K562 (cell line): ENCODE measurements around the gene ETV2. TPM values are rescaled to one million over a fixed set of nuclear protein-coding genes. Genes with fewer than 3 reads are reported as not detected.

Experiments
- ARID3B ChIP-seq: fragments of 250-450 bp; sonication (Bioruptor Pico); IDR thresholded peaks from 2 replicates; pipeline ENCODE4 v1.4.0; 2020; ENCODE audit warnings: borderline replicate concordance
- ARID4B ChIP-seq: sonication (generic); formaldehyde crosslinking; IDR thresholded peaks from 2 replicates; pipeline ENCODE4 v1.8.0; 2022; ENCODE audit warnings: mild to moderate bottlenecking, missing genetic modification reagents
- ATF1 ChIP-seq, 2 experiments: fragments of 450-650 bp in 1 of 2; IDR thresholded peaks; 2 replicates each; pipeline ENCODE4 v1.6.1; 2016; ENCODE audit warnings: missing compliant biosample characterization in 1 of 2, missing genetic modification characterization in 1 of 2
- CBFA2T2 ChIP-seq: fragments of 450-650 bp; conservative IDR thresholded peaks from 2 replicates; pipeline ENCODE4 v1.6.1; 2017; ENCODE audit warnings: mild to moderate bottlenecking
- CUX1 ChIP-seq: fragments of 200-800 bp; sonication (Bioruptor generic); IDR thresholded peaks from 2 replicates; pipeline ENCODE4 v1.6.1; 2016; ENCODE audit warnings: missing genetic modification characterization, missing compliant biosample characterization
- DPF2 ChIP-seq: fragments of 450-650 bp; IDR thresholded peaks from 2 replicates; pipeline ENCODE4 v1.6.1; 2016
- FOXA1 ChIP-seq: fragments of 450-650 bp; IDR thresholded peaks from 2 replicates; pipeline ENCODE4 v1.6.1; 2016; ENCODE audit warnings: mild to moderate bottlenecking, borderline replicate concordance
- GTF2E2 ChIP-seq: fragments of 200-800 bp; sonication (Bioruptor generic); IDR thresholded peaks from 2 replicates; pipeline ENCODE4 v1.6.1; 2016; ENCODE audit warnings: missing genetic modification characterization, missing compliant biosample characterization
- KDM5B ChIP-seq: fragments of 200-600 bp; sonication (generic); IDR thresholded peaks from 2 replicates; pipeline ENCODE4 v1.6.1; 2012; ENCODE audit warnings: low read depth, mild to moderate bottlenecking, moderate library complexity, low read length, control low read depth, inconsistent platforms; ENCODE audit not compliant: insufficient replicate concordance
- MYC ChIP-seq, 2 experiments: fragments of 250-450 bp in 1 of 2; sonication (Bioruptor Pico) in 1 of 2; IDR thresholded peaks; 2 replicates each; pipeline versions ENCODE4 v1.5.1 to v1.6.1; 2012 to 2021; ENCODE audit warnings: low read depth in 2 of 2, borderline replicate concordance in 1 of 2, improper control_type of control experiment in 1 of 2, low read length in 1 of 2, mild to moderate bottlenecking in 1 of 2, moderate library complexity in 1 of 2
- NKRF ChIP-seq: fragments of 450-650 bp; IDR thresholded peaks from 2 replicates; pipeline ENCODE4 v1.6.1; 2016; ENCODE audit warnings: borderline replicate concordance
- TAF15 ChIP-seq: fragments of 200-400 bp; formaldehyde crosslinking; IDR thresholded peaks from 2 replicates; pipeline ENCODE4 v1.6.1; 2017; ENCODE audit warnings: mild to moderate bottlenecking, low read depth, low read length, moderate library complexity
- ZBED1 ChIP-seq: IDR thresholded peaks from 2 replicates; pipeline ENCODE4 v1.6.1; 2014
- ZNF583 ChIP-seq: fragments of 250-450 bp; sonication (Bioruptor Pico); IDR thresholded peaks from 2 replicates; pipeline ENCODE4 v1.4.0; 2020
- ZNF589 ChIP-seq: fragments of 200-800 bp; sonication (Bioruptor generic); IDR thresholded peaks from 2 replicates; pipeline ENCODE4 v1.6.1; 2016; ENCODE audit warnings: low read depth, missing genetic modification characterization, missing compliant biosample characterization
- polyA plus RNA-seq, 8 experiments: library from polyadenylated mRNA; depleted of rRNA in 4 of 8; stranded (reverse) in 5 of 8; unstranded in 3 of 8; fragments of >200 nt; fragmentation: Nextera tagmentation in 2 of 8; fragmentation: Illumina TruSeq in 1 of 8; extraction: Ambion mirVana in 2 of 8; extraction: Trizol in 1 of 8; gene quantifications; 2 replicates each; pipeline versions ENCODE4 v1.2.1 to v1.2.3, GENCODE V29; 2011 to 2014; ENCODE audit warnings: inconsistent platforms in 1 of 8, missing spikeins in 1 of 8
- total RNA-seq, 7 experiments: library from RNA; depleted of rRNA in 6 of 7; stranded (reverse); fragments of >200 nt in 6 of 7; fragmentation: Illumina TruSeq in 2 of 7; extraction: Trizol in 2 of 7; gene quantifications; 2 replicates each; pipeline versions ENCODE4 v1.2.1 to v1.2.3, GENCODE V29; 2011 to 2021; ENCODE audit warnings: low replicate concordance in 1 of 7

Gene ETV2
- total and polyA plus RNA-seq, 9 of the 15 experiments (the other 6 are each of a cell fraction or from before 2014, with no cell fraction given) = 0.11 to 3.7 (median 0.55) TPM

- TF ChIP-seq ARID4B (CRISPR knock-in tag) (peak; percentile 35), ZBED1 (no peak; the same call in 1 of the 2 replicates), GTF2E2 (0 out of 2 replicates have a peak, but pooled peaks have one; percentile 10), ARID3B (CRISPR knock-in tag) (no peak), NKRF (0 out of 2 replicates have a peak, but pooled peaks have one; percentile 3), ZNF583 (CRISPR knock-in tag) (no peak), ZNF589 (CRISPR knock-in tag) (no peak), CBFA2T2 (no peak), CUX1 (CRISPR knock-in tag) (no peak), MYC (IDR thresholded peaks at IDR 0.05; ENCODE audit: low read depth, low read length) (no peak), MYC (CRISPR knock-in tag; IDR thresholded peaks at IDR 0.05; ENCODE audit: borderline replicate concordance, low read depth) (0 out of 2 replicates have a peak, but pooled peaks have one; percentile 4), DPF2 (no peak), TAF15 (no peak), KDM5B (no peak), FOXA1 (no peak), ATF1 (CRISPR knock-in tag; IDR thresholded peaks at IDR 0.05) (no peak), ATF1 (tag; IDR thresholded peaks at IDR 0.05) (no peak)
Observed at GRCh38 chr19:35629332-35629633, 12.3 kb upstream of the ETV2 start (continued).
